ACC112 (cell line): Measurements from ENCODE around the gene BMERB1.

ENCODE experiments used
- H2AFZ ChIP-seq: fragments of 200-600 bp; sonication (generic); one replicate; pipeline ENCODE4 v1.6.0; 2017; ENCODE audit warnings: antibody characterized with exemption, low read length; ENCODE audit not compliant: unreplicated experiment
- H3K27ac ChIP-seq: fragments of 200-600 bp; sonication (generic); 2 replicates; pipeline ENCODE4 v1.5.1; 2014; ENCODE audit warnings: low read depth, mild to moderate bottlenecking, antibody characterized with exemption, low read length, moderate library complexity
- H3K27me3 ChIP-seq: fragments of 200-600 bp; sonication (generic); 2 replicates; pipeline ENCODE4 v1.6.1; 2014; ENCODE audit warnings: mild to moderate bottlenecking, antibody characterized with exemption, low read length, moderate library complexity, mixed read lengths; ENCODE audit not compliant: insufficient read depth
- H3K36me3 ChIP-seq: fragments of 200-600 bp; sonication (generic); 2 replicates; pipeline ENCODE4 v1.6.1; 2016; ENCODE audit warnings: mild to moderate bottlenecking, antibody characterized with exemption, low read length, moderate library complexity, mixed read lengths; ENCODE audit not compliant: insufficient read depth
- H3K4me1 ChIP-seq: fragments of 200-600 bp; sonication (generic); one replicate; pipeline ENCODE4 v1.6.1; 2016; ENCODE audit warnings: low read length, mixed read lengths; ENCODE audit not compliant: insufficient read depth, unreplicated experiment, control insufficient read depth
- H3K4me3 ChIP-seq: fragments of 200-600 bp; sonication (generic); 2 replicates; pipeline ENCODE4 v1.5.1; 2014; ENCODE audit warnings: mild to moderate bottlenecking, low read depth, low read length
- H3K79me2 ChIP-seq: fragments of 200-600 bp; sonication (generic); one replicate; pipeline ENCODE4 v1.6.0; 2016; ENCODE audit warnings: low read length; ENCODE audit not compliant: control insufficient read depth, unreplicated experiment, insufficient read depth

BMERB1 gene

DNA sequence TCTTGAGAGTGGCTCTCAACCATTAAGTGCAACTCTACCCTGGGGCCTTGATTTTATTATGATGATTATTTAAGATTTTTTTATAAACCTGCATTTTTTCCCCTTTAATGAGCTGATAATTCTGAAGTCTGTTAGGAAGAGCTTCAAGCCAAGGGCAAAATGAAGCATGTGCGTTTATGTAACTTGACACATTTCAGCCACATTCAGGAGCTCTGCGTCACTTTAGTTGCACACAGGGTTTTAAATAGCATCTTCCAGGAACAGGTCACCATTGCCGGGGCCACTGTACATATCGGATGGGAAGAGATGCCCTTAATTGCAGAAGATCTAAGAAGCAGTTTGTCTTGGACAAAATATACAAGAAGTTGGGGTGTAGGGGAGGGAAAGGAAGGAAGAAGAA is 89.6 kb downstream of the BMERB1 start:
- Histone ChIP-seq H3K4me1 (no peaks in the 10 kb centered on the region), H3K79me2 (no peaks in the 10 kb centered on the region), H3K27me3 (no peaks in the 10 kb centered on the region), H2AFZ (no peak overlapping the region), H3K4me3 (no peak overlapping the region), H3K27ac (no peak overlapping the region), H3K36me3 (no peaks in the 10 kb centered on the region)

DNA sequence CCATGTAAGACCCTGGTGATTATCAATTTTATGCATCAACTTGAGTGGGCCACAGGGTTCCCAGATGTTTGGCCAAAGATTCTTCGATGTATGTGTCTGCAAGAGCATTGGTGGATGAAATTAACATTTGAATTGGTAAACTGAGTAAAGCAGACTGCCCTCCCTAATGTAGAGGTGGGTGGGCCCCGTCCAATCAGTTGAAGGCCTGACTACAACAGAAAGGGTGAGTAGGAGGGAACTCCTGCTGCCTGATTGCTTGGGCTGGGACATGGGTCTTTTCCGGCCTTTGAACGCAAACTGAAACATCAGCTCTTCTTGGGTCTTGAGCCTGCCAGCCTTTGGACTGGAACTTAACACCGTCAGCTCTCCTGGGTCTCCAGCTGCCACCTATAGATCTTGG is 90.6 kb downstream of the BMERB1 start:
- no peaks in the 10 kb centered on the region for H3K79me2 ChIP-seq
- no peaks in the 10 kb centered on the region for H3K27me3 ChIP-seq
- no peak overlapping the region for H3K27ac ChIP-seq
- H3K36me3 ChIP-seq, result no peaks in the 10 kb centered on the region
- no peak overlapping the region for H3K4me3 ChIP-seq
- no peaks in the 10 kb centered on the region for H3K4me1 ChIP-seq
- H2AFZ ChIP-seq, result no peak overlapping the region

DNA sequence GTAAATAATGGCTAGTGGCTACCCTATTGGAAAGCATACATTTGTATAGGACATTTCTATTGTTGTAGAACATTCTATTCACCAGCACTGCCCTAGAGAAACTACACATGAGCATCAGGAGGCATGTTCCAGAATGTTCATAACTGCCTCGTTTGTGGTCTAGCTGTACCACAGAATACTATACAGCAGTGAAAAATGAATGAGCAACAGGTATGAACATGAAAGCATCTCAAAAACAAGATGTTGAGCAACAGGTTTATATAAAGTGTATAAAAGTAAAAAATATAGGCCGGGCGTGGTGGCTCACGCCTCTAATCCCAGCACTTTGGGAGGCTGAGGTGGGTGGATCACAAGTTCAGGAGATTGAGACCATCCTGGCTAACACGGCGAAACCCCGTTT is 91.7 kb downstream of the BMERB1 start:
- Histone ChIP-seq H3K4me3 (no peak overlapping the region), H3K79me2 (no peaks in the 10 kb centered on the region), H3K27me3 (no peaks in the 10 kb centered on the region), H3K4me1 (no peaks in the 10 kb centered on the region), H2AFZ (no peak overlapping the region), H3K27ac (no peak overlapping the region), H3K36me3 (no peaks in the 10 kb centered on the region)

DNA sequence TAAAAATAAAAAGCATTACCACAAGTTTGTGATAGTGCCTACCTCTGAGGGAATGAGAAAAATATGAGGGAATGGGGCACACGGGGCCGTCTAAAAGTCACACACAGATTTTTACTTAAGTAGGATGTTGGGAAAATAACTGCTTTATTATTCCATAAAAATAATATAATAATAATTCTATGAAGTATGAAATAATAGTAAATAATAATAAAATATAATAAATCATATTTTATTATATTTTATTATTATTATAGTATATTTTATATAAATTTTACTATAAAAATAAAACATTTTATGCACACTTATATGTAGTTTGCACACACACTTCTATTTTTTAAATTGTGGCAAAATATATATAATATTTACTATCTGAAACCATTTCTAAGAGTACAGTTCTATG is 92.3 kb downstream of the BMERB1 start:
- no peak overlapping the region for H3K27ac ChIP-seq
- no peak overlapping the region for H2AFZ ChIP-seq

DNA sequence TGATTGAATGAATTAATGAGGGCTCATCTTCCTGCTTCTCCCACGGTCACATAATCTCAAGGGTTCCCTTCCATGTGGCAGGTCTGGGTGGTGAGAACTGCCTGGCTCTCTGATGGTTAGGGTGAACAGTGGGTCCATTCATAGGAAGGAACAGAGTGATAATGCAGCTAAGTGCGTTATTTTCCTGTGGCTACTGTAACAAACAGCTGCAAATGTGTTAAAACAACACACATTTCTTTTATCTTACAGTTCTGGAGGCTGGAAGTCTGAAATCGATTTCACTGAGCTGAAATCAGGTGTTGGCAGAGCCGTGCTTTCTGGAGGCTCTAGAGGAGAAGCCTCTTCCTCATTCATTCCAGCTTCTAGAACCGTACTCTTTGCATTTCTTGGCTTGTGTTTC is 95.3 kb downstream of the BMERB1 start:
- Histone ChIP-seq H3K27me3 (no peaks in the 10 kb centered on the region), H2AFZ (no peak overlapping the region), H3K79me2 (no peaks in the 10 kb centered on the region), H3K4me1 (no peaks in the 10 kb centered on the region), H3K4me3 (no peak overlapping the region), H3K27ac (no peak overlapping the region), H3K36me3 (no peaks in the 10 kb centered on the region)

More for the DNA sequence above, 92.3 kb downstream of the BMERB1 start:
- Histone ChIP-seq H3K4me1 (no peaks in the 10 kb centered on the region), H3K4me3 (no peak overlapping the region), H3K79me2 (no peaks in the 10 kb centered on the region), H3K36me3 (no peaks in the 10 kb centered on the region), H3K27me3 (no peaks in the 10 kb centered on the region)

DNA sequence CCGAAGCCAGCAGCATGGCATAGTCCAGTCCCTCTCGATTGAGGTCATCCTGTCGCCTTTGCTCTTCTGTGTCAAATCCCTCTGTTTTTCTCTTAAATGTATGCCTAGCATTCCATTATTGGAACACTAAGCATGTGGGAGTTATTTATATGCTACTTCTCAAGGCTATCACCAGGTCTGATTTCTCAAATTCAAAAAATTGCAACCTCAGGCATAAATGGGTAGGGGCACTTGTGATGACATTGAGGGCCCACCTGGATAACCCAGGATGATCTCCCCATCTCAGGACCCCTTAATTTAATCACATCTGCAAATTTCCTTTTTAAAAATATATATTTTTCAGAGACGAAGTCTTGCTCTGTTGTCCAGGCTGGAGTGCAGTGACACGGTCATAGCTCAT is 95.7 kb downstream of the BMERB1 start:
- no peaks in the 10 kb centered on the region for H3K27me3 ChIP-seq
- H3K4me1 ChIP-seq, result no peaks in the 10 kb centered on the region
- no peak overlapping the region for H3K4me3 ChIP-seq
- H3K27ac ChIP-seq, result no peak overlapping the region
- no peak overlapping the region for H2AFZ ChIP-seq
- no peaks in the 10 kb centered on the region for H3K36me3 ChIP-seq
- no peaks in the 10 kb centered on the region for H3K79me2 ChIP-seq

DNA sequence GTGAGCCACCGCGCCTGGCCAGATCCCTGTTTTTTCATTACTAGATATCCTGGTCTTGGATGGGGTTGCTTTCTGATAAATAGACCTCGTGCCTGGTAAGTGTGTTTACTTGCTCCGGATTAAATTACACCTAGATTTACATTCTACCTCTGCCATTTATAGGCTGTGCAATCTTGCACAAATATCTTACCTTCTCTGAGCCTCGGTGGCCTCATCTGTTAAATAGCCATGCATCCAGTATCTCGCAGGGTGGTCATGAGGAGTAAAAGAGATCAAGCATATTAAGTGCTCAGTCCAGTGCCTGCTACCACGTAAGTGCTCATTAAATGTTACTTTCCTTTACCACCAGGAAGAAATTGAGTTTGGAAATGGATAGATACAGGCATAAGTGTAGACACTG is 98.4 kb downstream of the BMERB1 start:
- Histone ChIP-seq H3K27me3 (no peaks in the 10 kb centered on the region), H2AFZ (no peak overlapping the region), H3K4me3 (no peak overlapping the region), H3K79me2 (no peaks in the 10 kb centered on the region), H3K27ac (no peak overlapping the region), H3K4me1 (no peaks in the 10 kb centered on the region), H3K36me3 (no peaks in the 10 kb centered on the region)

DNA sequence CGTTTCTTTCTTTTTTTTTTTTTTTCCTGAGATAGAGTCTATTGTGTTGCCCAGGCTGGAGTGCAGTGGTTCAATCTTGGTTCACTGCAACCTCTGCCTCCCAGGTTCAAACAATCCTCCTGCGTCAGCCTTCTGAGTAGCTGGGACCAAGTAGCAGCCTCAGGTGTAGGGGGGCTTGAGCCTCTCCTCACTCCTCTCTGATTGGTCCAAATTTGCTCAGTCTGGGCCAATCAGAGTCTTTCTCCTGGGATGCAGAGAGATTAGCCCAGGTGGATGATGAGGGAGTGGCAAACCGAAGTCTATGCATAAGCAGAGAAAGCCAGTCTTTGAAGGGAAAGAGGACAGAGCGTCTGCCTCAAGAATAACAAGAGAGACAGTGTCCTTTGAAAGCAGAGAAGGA is 99.0 kb downstream of the BMERB1 start:
- Histone ChIP-seq H3K4me3 (no peak overlapping the region), H3K27me3 (no peaks in the 10 kb centered on the region), H3K27ac (no peak overlapping the region), H2AFZ (no peak overlapping the region), H3K79me2 (no peaks in the 10 kb centered on the region), H3K4me1 (no peaks in the 10 kb centered on the region), H3K36me3 (no peaks in the 10 kb centered on the region)

DNA sequence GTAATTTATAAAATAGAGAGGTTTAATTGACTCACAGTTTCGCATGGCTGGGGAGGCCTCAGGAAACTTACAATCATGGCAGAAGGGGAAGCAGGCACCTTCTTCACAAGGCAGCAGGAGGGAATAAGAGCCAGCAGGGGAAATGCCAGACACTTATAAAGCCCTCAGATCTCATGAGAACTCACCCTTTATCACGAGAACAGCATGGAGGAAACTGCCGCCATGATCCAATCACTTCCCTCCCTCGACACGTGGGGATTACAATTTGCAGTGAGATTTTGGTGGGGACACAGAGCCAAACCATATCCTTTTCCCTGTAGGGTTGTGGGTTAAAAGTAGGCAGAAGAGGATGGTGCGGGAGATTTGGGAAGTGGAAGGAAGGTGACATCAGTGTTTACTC is 101.4 kb downstream of the BMERB1 start:
- no peak overlapping the region for H2AFZ ChIP-seq

DNA sequence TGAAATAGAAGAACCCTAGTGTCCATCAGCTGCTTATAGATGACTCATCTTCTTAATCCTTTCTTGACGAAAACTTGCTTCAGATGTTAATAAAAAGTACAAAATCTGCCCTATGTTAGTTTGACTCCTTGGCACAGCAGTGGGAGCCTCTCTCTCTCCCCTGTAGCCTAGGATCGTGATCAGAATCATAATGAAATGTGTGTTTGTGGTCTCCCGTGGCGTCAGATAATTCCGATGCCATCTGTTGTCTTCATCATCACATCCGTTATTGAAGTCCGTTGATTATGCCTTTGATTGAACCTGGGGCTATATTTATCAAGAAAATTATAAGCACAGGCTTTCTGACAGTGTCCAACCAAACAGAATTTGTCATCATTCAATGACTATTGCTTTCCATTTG is 102.5 kb downstream of the BMERB1 start:
- H3K4me1 ChIP-seq, result no peaks in the 10 kb centered on the region
- no peaks in the 10 kb centered on the region for H3K79me2 ChIP-seq
- H2AFZ ChIP-seq, result no peak overlapping the region
- no peak overlapping the region for H3K4me3 ChIP-seq
- H3K27me3 ChIP-seq, result no peaks in the 10 kb centered on the region
- H3K36me3 ChIP-seq, result no peaks in the 10 kb centered on the region
- H3K27ac ChIP-seq, result no peak overlapping the region

More for the DNA sequence above, 101.4 kb downstream of the BMERB1 start:
- no peak overlapping the region for H3K4me3 ChIP-seq
- no peaks in the 10 kb centered on the region for H3K79me2 ChIP-seq
- no peaks in the 10 kb centered on the region for H3K27me3 ChIP-seq
- H3K4me1 ChIP-seq, result no peaks in the 10 kb centered on the region
- H3K27ac ChIP-seq, result no peak overlapping the region
- H3K36me3 ChIP-seq, result no peaks in the 10 kb centered on the region

DNA sequence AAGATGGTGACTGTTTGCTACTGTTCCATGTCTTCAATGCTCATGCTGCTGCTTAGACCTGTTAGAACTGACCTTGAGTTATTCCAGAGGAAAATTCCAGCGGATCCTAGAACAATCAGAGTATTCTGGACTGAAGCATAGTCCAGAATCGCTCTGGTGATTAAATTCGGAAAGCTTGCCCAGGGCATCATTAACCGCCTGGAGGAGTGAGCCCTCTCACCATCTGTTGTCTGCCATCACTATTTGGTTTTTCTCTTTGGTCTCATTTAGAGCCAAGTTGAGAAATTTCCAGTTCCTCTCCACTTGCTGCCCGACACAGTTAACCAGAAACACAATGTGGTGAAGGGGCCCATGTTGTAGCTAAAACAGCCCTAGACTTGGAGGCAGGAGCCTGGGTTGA is 104.1 kb downstream of the BMERB1 start:
- no peaks in the 10 kb centered on the region for H3K27me3 ChIP-seq
- H3K27ac ChIP-seq, result no peak overlapping the region
- no peaks in the 10 kb centered on the region for H3K79me2 ChIP-seq
- no peaks in the 10 kb centered on the region; the same call in 1 of the 2 replicates for H3K36me3 ChIP-seq
- no peaks in the 10 kb centered on the region for H3K4me1 ChIP-seq
- no peak overlapping the region for H2AFZ ChIP-seq
- no peak overlapping the region for H3K4me3 ChIP-seq
